GM12878 (cell line): ENCODE measurements around the gene PRCD. TPM values are rescaled to one million over a fixed set of nuclear protein-coding genes. Genes with fewer than 3 reads are reported as not detected.

Source experiments
- BMI1 ChIP-seq: fragments of 450-650 bp; IDR thresholded peaks from 2 replicates; pipeline ENCODE4 v1.6.1; 2016; ENCODE audit warnings: mild to moderate bottlenecking, moderate library complexity, borderline replicate concordance
- IKZF1 ChIP-seq: fragments of 450-650 bp; conservative IDR thresholded peaks from 2 replicates; pipeline ENCODE4 v1.6.1; 2017; ENCODE audit warnings: antibody characterized with exemption, mild to moderate bottlenecking
- IKZF2 ChIP-seq, 2 experiments: fragments of 450-650 bp; IDR thresholded peaks; 2 replicates each; pipeline ENCODE4 v1.6.1; 2017; ENCODE audit warnings: mild to moderate bottlenecking in 2 of 2, moderate library complexity in 2 of 2
- MEF2A ChIP-seq: IDR thresholded peaks from 2 replicates; pipeline ENCODE4 v1.6.1; 2011; ENCODE audit warnings: low read depth, mild to moderate bottlenecking, low read length, moderate library complexity; ENCODE audit not compliant: insufficient read depth
- MTA2 ChIP-seq: fragments of 450-650 bp; IDR thresholded peaks from 2 replicates; pipeline ENCODE4 v1.6.1; 2016; ENCODE audit warnings: low read depth, mild to moderate bottlenecking, moderate library complexity
- MYB ChIP-seq: fragments of 150-350 bp; IDR thresholded peaks from 2 replicates; pipeline ENCODE4 v1.6.1; 2014; ENCODE audit warnings: mild to moderate bottlenecking, low read depth, low read length, borderline replicate concordance
- NR2F1 ChIP-seq: fragments of 450-650 bp; conservative IDR thresholded peaks from 2 replicates; pipeline ENCODE4 v1.6.1; 2017; ENCODE audit warnings: mild to moderate bottlenecking
- PBX3 ChIP-seq: IDR thresholded peaks from 2 replicates; pipeline ENCODE4 v1.6.1; 2011; ENCODE audit warnings: mild to moderate bottlenecking, low read depth, low read length, moderate library complexity; ENCODE audit not compliant: insufficient replicate concordance
- RAD21 ChIP-seq: IDR thresholded peaks from 2 replicates; pipeline ENCODE4 v1.6.1; 2011; ENCODE audit warnings: mild to moderate bottlenecking, low read depth, low read length, moderate library complexity; ENCODE audit not compliant: insufficient read depth
- RBBP5 ChIP-seq: fragments of 200-600 bp; sonication (generic); conservative IDR thresholded peaks from 2 replicates; pipeline ENCODE4 v1.6.1; 2016
- RELB ChIP-seq: fragments of 450-650 bp; IDR thresholded peaks from 2 replicates; pipeline ENCODE4 v1.6.1; 2017; ENCODE audit warnings: low read depth, mild to moderate bottlenecking, moderate library complexity
- SIX5 ChIP-seq: IDR thresholded peaks from 2 replicates; pipeline ENCODE4 v1.6.1; 2011; ENCODE audit warnings: mild to moderate bottlenecking, low read depth, low read length, moderate library complexity; ENCODE audit not compliant: severe bottlenecking
- SMAD5 ChIP-seq: IDR thresholded peaks from 2 replicates; pipeline ENCODE4 v1.6.1; 2016; ENCODE audit warnings: antibody characterized with exemption, low read depth
- SMARCA5 ChIP-seq: fragments of 450-650 bp; IDR thresholded peaks from 2 replicates; pipeline ENCODE4 v1.6.1; 2017; ENCODE audit warnings: mild to moderate bottlenecking
- SMC3 ChIP-seq: IDR thresholded peaks from 2 replicates; pipeline ENCODE4 v1.6.1; 2011; ENCODE audit warnings: low read length, improper control_type of control experiment, borderline replicate concordance
- SP1 ChIP-seq: IDR thresholded peaks from one replicate; pipeline ENCODE4 v1.6.1; 2011; ENCODE audit warnings: low read depth, low read length
- SREBF2 ChIP-seq: IDR thresholded peaks from 2 replicates; pipeline ENCODE4 v1.6.1; 2012; ENCODE audit warnings: mild to moderate bottlenecking, low read length
- TCF7 ChIP-seq: IDR thresholded peaks from 2 replicates; pipeline ENCODE4 v1.6.1; 2014; ENCODE audit warnings: antibody characterized with exemption, borderline replicate concordance
- YY1 ChIP-seq: IDR thresholded peaks from 2 replicates; pipeline ENCODE4 v1.6.1; 2011; ENCODE audit warnings: low read depth, mild to moderate bottlenecking, low read length
- ZBED1 ChIP-seq: IDR thresholded peaks from 2 replicates; pipeline ENCODE4 v1.6.1; 2016; ENCODE audit warnings: borderline replicate concordance
- polyA plus RNA-seq, 11 experiments: library from polyadenylated mRNA; depleted of rRNA in 4 of 11; unstranded in 6 of 11; stranded (reverse) in 5 of 11; fragments of >200 nt; fragmentation: Nextera tagmentation in 4 of 11; fragmentation: Illumina TruSeq in 1 of 11; extraction: Ambion mirVana in 4 of 11; extraction: Trizol in 1 of 11; gene quantifications; 1 replicate in 1 of 11; 2 replicates in 10 of 11; pipeline versions ENCODE4 v1.2.1 to v1.2.3, GENCODE V29; 2011 to 2016; ENCODE audit warnings: inconsistent platforms in 2 of 11, missing spikeins in 2 of 11, low read depth in 1 of 11
- total RNA-seq, 4 experiments: library from RNA; depleted of rRNA in 3 of 4; stranded (reverse); fragments of >200 nt in 3 of 4; fragmentation: Illumina TruSeq in 1 of 4; extraction: Trizol in 1 of 4; gene quantifications; 2 replicates each; pipeline versions ENCODE4 v1.2.1 to v1.2.3, GENCODE V29; 2013 to 2021
- TF ChIP-seq, protein P1 (sequence below): IDR thresholded peaks from 2 replicates; pipeline ENCODE4 v1.6.1; 2012; ENCODE audit warnings: low read length, inconsistent platforms
- TF ChIP-seq, protein P2 (sequence below): fragments of 450-650 bp; IDR thresholded peaks from 2 replicates; pipeline ENCODE4 v1.6.1; 2016; ENCODE audit warnings: mild to moderate bottlenecking
- TF ChIP-seq, protein P3 (sequence below), 3 experiments: IDR thresholded peaks in 2 of 3; conservative IDR thresholded peaks in 1 of 3; 2 replicates each; pipeline ENCODE4 v1.5.1; 2011; ENCODE audit warnings: low read depth in 3 of 3, low read length in 3 of 3, mild to moderate bottlenecking in 3 of 3, control low read depth in 2 of 3, moderate library complexity in 2 of 3, inconsistent platforms in 1 of 3, mixed read lengths in 1 of 3; ENCODE audit not compliant: control insufficient read depth in 2 of 3, insufficient read depth in 1 of 3; ENCODE audit errors: extremely low read depth in 1 of 3

The PRCD gene
- total and polyA plus RNA-seq, 10 of the 15 experiments (the other 5 are each of a cell fraction or from before 2014, with no cell fraction given) = 0.18 to 0.95 (median 0.34) TPM; not detected in 4

DNA sequence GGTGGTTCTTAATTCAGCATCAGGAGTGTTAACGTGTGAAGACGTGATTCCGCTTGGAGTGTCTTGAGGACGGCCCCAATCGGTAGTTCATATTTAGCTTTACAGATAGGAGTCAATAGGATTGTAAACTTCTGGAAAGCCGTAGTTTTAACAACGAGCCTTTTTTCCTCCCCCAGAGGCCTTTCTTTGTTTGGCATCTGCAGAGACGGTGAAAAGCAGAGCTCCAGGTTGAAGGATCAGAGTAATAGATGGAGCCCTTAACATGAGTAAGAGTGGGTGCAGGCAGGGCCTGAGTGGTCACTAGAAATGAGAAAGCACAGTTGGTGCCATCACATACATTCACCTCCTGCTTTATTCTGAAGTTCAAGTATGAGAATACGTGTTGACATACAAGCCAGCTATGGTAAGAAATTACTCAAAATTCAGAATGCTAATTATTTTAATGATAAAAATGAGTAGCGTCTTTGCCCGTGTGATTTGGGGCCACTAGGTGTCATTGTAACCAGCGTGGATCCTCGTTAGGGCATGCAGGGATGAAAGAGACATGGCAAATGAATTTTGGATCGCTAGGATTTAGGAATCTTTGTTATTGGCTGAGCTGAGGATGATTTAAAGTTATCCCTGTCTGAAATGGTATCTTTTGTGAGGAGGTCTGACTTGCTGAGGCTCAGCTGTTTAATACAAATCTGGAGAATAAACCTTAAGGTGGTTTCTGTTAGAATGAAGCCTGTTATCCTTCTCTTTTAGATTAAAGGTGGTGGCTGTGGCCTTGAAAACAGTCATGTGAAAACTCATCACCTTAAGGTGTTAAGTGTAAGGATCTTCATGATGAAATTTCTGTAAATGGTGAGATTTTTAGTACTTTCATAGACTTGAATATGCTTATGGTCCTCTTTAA lies 18.6 kb downstream of the PRCD start (continued):
- no peak for TF ChIP-seq MTA2
- no peak for TF ChIP-seq SP1
- TF ChIP-seq RBBP5 = no peak
- TF ChIP-seq YY1 = no peak
- TF ChIP-seq, protein P1, sequence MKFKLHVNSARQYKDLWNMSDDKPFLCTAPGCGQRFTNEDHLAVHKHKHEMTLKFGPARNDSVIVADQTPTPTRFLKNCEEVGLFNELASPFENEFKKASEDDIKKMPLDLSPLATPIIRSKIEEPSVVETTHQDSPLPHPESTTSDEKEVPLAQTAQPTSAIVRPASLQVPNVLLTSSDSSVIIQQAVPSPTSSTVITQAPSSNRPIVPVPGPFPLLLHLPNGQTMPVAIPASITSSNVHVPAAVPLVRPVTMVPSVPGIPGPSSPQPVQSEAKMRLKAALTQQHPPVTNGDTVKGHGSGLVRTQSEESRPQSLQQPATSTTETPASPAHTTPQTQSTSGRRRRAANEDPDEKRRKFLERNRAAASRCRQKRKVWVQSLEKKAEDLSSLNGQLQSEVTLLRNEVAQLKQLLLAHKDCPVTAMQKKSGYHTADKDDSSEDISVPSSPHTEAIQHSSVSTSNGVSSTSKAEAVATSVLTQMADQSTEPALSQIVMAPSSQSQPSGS = no peak
- TF ChIP-seq IKZF1 = peak; percentile 31; the same call in 1 of the 2 replicates
- 0 out of 2 replicates have a peak, but pooled peaks have one; percentile 16 for TF ChIP-seq RELB
- no peak for TF ChIP-seq MEF2A
- TF ChIP-seq TCF7 = no peak
- TF ChIP-seq, protein P2, sequence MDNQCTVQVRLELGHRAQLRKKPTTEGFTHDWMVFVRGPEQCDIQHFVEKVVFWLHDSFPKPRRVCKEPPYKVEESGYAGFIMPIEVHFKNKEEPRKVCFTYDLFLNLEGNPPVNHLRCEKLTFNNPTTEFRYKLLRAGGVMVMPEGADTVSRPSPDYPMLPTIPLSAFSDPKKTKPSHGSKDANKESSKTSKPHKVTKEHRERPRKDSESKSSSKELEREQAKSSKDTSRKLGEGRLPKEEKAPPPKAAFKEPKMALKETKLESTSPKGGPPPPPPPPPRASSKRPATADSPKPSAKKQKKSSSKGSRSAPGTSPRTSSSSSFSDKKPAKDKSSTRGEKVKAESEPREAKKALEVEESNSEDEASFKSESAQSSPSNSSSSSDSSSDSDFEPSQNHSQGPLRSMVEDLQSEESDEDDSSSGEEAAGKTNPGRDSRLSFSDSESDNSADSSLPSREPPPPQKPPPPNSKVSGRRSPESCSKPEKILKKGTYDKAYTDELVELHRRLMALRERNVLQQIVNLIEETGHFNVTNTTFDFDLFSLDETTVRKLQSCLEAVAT = no peak
- TF ChIP-seq, protein P3, sequence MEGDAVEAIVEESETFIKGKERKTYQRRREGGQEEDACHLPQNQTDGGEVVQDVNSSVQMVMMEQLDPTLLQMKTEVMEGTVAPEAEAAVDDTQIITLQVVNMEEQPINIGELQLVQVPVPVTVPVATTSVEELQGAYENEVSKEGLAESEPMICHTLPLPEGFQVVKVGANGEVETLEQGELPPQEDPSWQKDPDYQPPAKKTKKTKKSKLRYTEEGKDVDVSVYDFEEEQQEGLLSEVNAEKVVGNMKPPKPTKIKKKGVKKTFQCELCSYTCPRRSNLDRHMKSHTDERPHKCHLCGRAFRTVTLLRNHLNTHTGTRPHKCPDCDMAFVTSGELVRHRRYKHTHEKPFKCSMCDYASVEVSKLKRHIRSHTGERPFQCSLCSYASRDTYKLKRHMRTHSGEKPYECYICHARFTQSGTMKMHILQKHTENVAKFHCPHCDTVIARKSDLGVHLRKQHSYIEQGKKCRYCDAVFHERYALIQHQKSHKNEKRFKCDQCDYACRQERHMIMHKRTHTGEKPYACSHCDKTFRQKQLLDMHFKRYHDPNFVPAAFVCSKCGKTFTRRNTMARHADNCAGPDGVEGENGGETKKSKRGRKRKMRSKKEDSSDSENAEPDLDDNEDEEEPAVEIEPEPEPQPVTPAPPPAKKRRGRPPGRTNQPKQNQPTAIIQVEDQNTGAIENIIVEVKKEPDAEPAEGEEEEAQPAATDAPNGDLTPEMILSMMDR (IDR thresholded peaks at IDR 0.05 in 2 of 3, conservative IDR thresholded peaks at IDR 0.05 in 1 of 3; ENCODE audit: control insufficient read depth in 2 of 3, extremely low read depth in 1 of 3, insufficient read depth in 1 of 3, low read depth in 3 of 3, low read length in 3 of 3) = peak; percentile 50 to 71 (median 67); a peak in 5 of 6 replicates
- TF ChIP-seq SIX5 = no peak
- no peak for TF ChIP-seq PBX3
- no peak for TF ChIP-seq NR2F1
- TF ChIP-seq IKZF2 (IDR thresholded peaks at IDR 0.05) = peak; percentile 59 to 63; a peak in 3 of 4 replicates
- TF ChIP-seq BMI1 = no peak
- TF ChIP-seq SREBF2 = no peak
- peak; percentile 66 for TF ChIP-seq RAD21
- 0 out of 2 replicates have a peak, but pooled peaks have one; percentile 9 for TF ChIP-seq SMAD5
- TF ChIP-seq SMC3 = peak; percentile 51; the same call in 1 of the 2 replicates
- no peak for TF ChIP-seq MYB
- no peak for TF ChIP-seq ZBED1
- TF ChIP-seq SMARCA5 = no peak
